GM12865 (cell line): ENCODE data around the gene TRAP1.

Experiments
- DNase-seq: peaks from one replicate; pipeline ENCODE4 v3.0.0; 2010; ENCODE audit warnings: low read depth
- H3K4me3 ChIP-seq: 2 replicates; pipeline ENCODE4 v1.5.1; 2011; ENCODE audit warnings: mild to moderate bottlenecking, low read depth, low read length, control low read depth
- CTCF ChIP-seq: IDR thresholded peaks from 2 replicates; pipeline ENCODE4 v1.5.1; 2011; ENCODE audit warnings: low read length, control low read depth, low read depth, inconsistent platforms; ENCODE audit not compliant: insufficient read depth; ENCODE audit errors: missing control alignments

TRAP1 gene

DNA sequence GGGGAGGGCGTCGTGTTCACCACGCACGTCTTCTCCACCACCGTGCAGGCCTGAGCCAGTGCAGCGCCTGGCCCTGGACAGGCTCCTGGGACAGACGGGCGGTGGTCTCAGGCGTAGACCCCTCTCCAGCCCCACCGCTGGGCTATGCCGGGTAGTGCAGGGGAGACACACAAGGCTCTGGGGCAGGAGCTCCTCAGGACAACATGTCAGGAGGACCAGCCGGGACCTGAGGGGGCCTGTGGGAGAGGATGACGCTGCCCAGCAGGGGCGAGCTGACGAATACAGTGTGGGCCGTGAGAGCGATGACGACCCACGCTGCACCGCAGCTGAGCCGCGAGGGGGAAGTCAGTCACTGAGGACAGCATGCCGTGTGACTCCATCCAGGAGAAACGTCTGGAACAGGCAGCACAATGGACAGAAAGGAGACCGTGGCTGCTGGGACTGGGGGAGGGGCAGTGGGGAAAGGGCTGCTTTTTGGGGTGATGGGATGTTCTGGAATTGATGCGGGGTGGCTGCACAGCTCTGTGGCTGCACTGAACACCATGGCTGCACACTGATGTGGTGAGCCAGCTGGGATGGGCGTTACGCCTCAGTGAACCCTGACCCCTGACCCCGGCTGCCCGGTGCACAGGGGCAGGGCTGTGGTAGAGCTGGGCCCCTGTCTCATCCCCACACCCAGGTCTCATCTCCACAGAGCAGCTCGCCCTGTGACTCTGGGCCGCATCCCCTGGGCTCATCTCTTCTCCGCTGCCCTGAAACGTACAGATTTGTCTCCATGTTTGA is 42.6 kb downstream of the TRAP1 start:
- no peak for DNase-seq
- no peak for TF ChIP-seq CTCF

DNA sequence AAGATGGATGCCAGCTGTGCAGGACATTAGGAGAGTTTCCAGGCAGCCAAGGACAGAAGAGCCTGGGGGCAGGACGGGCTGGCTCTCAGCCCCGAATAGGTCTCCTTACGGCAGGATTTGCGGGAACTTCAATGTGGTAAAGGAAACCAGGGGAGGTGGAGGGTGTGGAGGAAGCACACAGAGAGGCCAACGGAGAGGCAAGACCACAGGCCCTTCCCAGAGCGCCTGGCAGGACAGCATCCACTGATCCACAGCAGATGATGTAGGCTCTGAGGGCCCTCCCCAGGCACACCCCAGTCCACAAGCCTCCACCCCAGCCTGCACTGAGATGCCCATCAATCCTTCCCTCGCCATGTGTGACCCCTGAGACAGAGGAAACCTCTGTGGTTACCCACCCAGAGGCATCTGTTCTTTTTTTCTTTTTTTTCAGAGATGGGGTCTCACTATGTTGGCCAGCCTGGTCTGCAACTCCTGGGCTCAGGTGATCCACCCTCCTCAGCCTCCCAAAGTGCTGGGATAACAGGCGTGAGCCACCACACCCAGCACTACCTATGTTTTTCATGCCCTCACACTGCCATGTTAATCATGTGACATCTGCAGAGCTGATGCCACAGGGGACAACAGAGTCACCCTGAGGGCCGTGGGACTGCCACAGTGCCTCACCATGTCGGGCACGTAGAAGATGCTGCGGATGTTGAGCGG is 43.5 kb downstream of the TRAP1 start:
- DNase-seq: no peak
- no peak for TF ChIP-seq CTCF
- no peak overlapping the region for H3K4me3 ChIP-seq

More for the DNA sequence above, 42.6 kb downstream of the TRAP1 start:
- no peak overlapping the region for H3K4me3 ChIP-seq

GRCh38 chr16:3673201-3673600 is 44.1 kb downstream of the TRAP1 start:
- DNase-seq: no peak
- no peak overlapping the region for H3K4me3 ChIP-seq
- no peak for TF ChIP-seq CTCF

DNA sequence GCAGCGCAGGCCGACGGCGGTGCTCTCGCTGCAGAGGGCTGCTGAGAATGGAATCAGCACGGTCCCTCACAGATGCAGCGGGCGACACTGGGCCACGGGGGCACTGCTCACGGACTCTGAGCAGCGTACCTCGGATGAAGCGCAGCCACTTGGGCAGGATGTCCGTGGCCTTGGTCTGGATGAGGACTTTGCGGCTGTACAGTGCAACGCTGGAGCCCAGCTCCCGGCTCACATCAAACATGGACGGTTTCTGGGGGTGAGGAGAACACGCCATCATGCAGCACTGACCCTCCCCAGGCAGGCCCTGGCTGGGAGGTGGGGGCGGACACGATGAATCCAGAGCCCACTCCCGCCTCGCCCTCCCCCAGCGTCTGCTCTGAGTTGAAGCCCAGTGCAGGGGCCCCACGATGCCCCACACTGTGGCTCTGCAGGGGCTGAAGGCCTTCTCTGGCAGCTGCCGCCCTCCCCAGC is 44.7 kb downstream of the TRAP1 start:
- no peak overlapping the region for H3K4me3 ChIP-seq
- no peak for DNase-seq
- TF ChIP-seq CTCF: no peak

DNA sequence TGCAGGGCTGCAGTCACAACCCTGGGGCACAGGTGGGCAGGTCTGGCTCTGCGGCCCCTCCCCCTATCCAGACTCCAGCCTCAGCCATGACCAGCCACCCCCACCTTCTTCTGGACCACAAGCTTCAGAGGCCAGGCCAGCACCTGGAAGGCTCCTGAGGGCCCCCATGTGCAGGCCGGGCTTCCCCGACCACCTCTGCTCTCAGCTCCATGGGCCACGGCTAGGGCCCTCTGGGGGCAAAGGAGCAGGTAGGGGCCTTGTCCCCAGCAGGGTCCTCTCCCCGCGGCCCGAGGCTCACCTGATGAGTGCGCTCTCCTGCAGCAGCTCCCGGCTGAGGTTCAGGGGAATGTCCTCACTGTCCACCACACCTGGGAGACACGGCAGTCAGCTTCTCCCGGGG is 45.9 kb downstream of the TRAP1 start:
- H3K4me3 ChIP-seq: no peak overlapping the region
- no peak for TF ChIP-seq CTCF
- DNase-seq: no peak

- no peak overlapping the region for H3K4me3 ChIP-seq
- no peak for TF ChIP-seq CTCF
- no peak for DNase-seq
Observed at GRCh38 chr16:3670711-3671110, 46.6 kb downstream of the TRAP1 start.
